Stimulated activated effector memory CD8-positive, alpha-beta T cell treated with anti-CD3 and anti-CD28 coated beads, Interleukin-12 subunit alpha, Interleukin-12 subunit beta, amount 100 ng/mL, for 72 hours (primary cell): ENCODE data around the gene D2HGDH.
A peak's percentile ranks its signal among the peaks of the same experiment; 100 is the strongest.
"Not testable (repeated sequence)": the region's sequence is repeated elsewhere in the genome, so short reads cannot be mapped to it uniquely, and the experiment has no call there.

ENCODE experiments used
- ATAC-seq: fragments of 150-1000 bp; cut with Tn5 transposase; 2 replicates; pipeline ENCODE4 v1.10.0; 2021
- DNase-seq, 2 donors: peaks; one replicate each; pipeline ENCODE4 v3.0.0; 2021 to 2022; ENCODE audit warnings: low spot score in 2 of 2
- H3K27ac Mint-ChIP-seq: one replicate; pipeline ENCODE4 v1.8.0; 2022; ENCODE audit warnings: mild to moderate bottlenecking, mixed read lengths
- H3K36me3 Mint-ChIP-seq: one replicate; pipeline ENCODE4 v1.8.0; 2022; ENCODE audit warnings: mild to moderate bottlenecking, mixed read lengths
- H3K4me1 Mint-ChIP-seq: one replicate; pipeline ENCODE4 v1.8.0; 2022; ENCODE audit warnings: mixed read lengths
- H3K4me3 Mint-ChIP-seq: one replicate; pipeline ENCODE4 v1.8.0; 2022; ENCODE audit warnings: mild to moderate bottlenecking, mixed read lengths
- H3K9me3 Mint-ChIP-seq: one replicate; pipeline ENCODE4 v1.8.0; 2022; ENCODE audit warnings: mixed read lengths

The D2HGDH gene

GRCh38 chr2:241736111-241736510, 1.7 kb downstream of the D2HGDH start:
- DNase-seq (no peak), ATAC-seq (no peak)
- Mint-ChIP-seq H3K36me3 (peaks cover 17% of the 10 kb centered on the region), H3K27ac (no peak overlapping the region), H3K4me1 (peaks cover 59% of the 10 kb centered on the region), H3K9me3 (no peaks in the 10 kb centered on the region), H3K4me3 (peak overlapping the region; percentile 73)

- Mint-ChIP-seq H3K9me3 (no peaks in the 10 kb centered on the region), H3K36me3 (peaks cover 17% of the 10 kb centered on the region), H3K27ac (peak overlapping the region; percentile 40), H3K4me1 (peaks cover 50% of the 10 kb centered on the region), H3K4me3 (no peak overlapping the region)
- no peak for DNase-seq
- no peak for ATAC-seq
These were observed 3.7 kb downstream of the D2HGDH start for GRCh38 chr2:241738040-241738686.

GRCh38 chr2:241739177-241739576, 4.7 kb downstream of the D2HGDH start:
- Mint-ChIP-seq H3K36me3 (peaks cover 20% of the 10 kb centered on the region), H3K4me3 (peak overlapping the region; percentile 69), H3K9me3 (no peaks in the 10 kb centered on the region), H3K27ac (peak overlapping the region; percentile 92), H3K4me1 (peaks cover 42% of the 10 kb centered on the region)
- DNase-seq, result no peak
- ATAC-seq, result no peak

GRCh38 chr2:241739651-241740050, 5.2 kb downstream of the D2HGDH start:
- peak overlapping the region; percentile 92 for H3K27ac Mint-ChIP-seq
- peak overlapping the region; percentile 69 for H3K4me3 Mint-ChIP-seq
- H3K4me1 Mint-ChIP-seq, result peaks cover 42% of the 10 kb centered on the region
- no peaks in the 10 kb centered on the region for H3K9me3 Mint-ChIP-seq
- DNase-seq, result peak in 1 of 2 donors; percentile 51
- peaks cover 25% of the 10 kb centered on the region for H3K36me3 Mint-ChIP-seq
- ATAC-seq, result peak; percentile 84

GRCh38 chr2:241741016-241741415, 6.6 kb downstream of the D2HGDH start:
- peaks cover 38% of the 10 kb centered on the region for H3K36me3 Mint-ChIP-seq
- H3K4me3 Mint-ChIP-seq, result peak overlapping the region; percentile 69
- no peaks in the 10 kb centered on the region for H3K9me3 Mint-ChIP-seq
- peaks cover 42% of the 10 kb centered on the region for H3K4me1 Mint-ChIP-seq
- peak overlapping the region; percentile 63 for H3K27ac Mint-ChIP-seq
- ATAC-seq, result peak; percentile 73
- DNase-seq, result peak in 1 of 2 donors; percentile 79

- Mint-ChIP-seq H3K36me3 (peaks cover 36% of the 10 kb centered on the region), H3K9me3 (no peaks in the 10 kb centered on the region), H3K27ac (peak overlapping the region; percentile 43), H3K4me1 (peaks cover 41% of the 10 kb centered on the region), H3K4me3 (no peak overlapping the region)
- ATAC-seq (no peak), DNase-seq (no peak)
These were observed 8.0 kb downstream of the D2HGDH start for GRCh38 chr2:241742320-241742939.

GRCh38 chr2:241743008-241743407, 8.6 kb downstream of the D2HGDH start:
- not testable (repeated sequence) for H3K4me3 Mint-ChIP-seq, DNase-seq, H3K9me3 Mint-ChIP-seq, ATAC-seq
- H3K4me1 Mint-ChIP-seq, result peaks cover 35% of the 10 kb centered on the region
- peaks cover 40% of the 10 kb centered on the region for H3K36me3 Mint-ChIP-seq
- peak overlapping the region; percentile 48 for H3K27ac Mint-ChIP-seq

- Mint-ChIP-seq H3K27ac (peak overlapping the region; percentile 48), H3K9me3 (no peaks in the 10 kb centered on the region), H3K4me3 (no peak overlapping the region), H3K36me3 (peaks cover 43% of the 10 kb centered on the region), H3K4me1 (peaks cover 32% of the 10 kb centered on the region)
- DNase-seq (no peak), ATAC-seq (no peak)
These were observed 9.2 kb downstream of the D2HGDH start for GRCh38 chr2:241743620-241744019.

- DNase-seq, result no peak
- peaks cover 31% of the 10 kb centered on the region for H3K4me1 Mint-ChIP-seq
- no peaks in the 10 kb centered on the region for H3K9me3 Mint-ChIP-seq
- peak overlapping the region; percentile 48 for H3K27ac Mint-ChIP-seq
- ATAC-seq, result no peak
- no peak overlapping the region for H3K4me3 Mint-ChIP-seq
- H3K36me3 Mint-ChIP-seq, result peaks cover 47% of the 10 kb centered on the region
These were observed 9.8 kb downstream of the D2HGDH start for GRCh38 chr2:241744028-241744754.

GRCh38 chr2:241745276-241745675, 10.8 kb downstream of the D2HGDH start:
- Mint-ChIP-seq H3K4me3 (no peak overlapping the region), H3K4me1 (peaks cover 25% of the 10 kb centered on the region), H3K27ac (no peak overlapping the region), H3K36me3 (peaks cover 41% of the 10 kb centered on the region), H3K9me3 (no peaks in the 10 kb centered on the region)
- DNase-seq (no peak), ATAC-seq (no peak)

- DNase-seq (no peak), ATAC-seq (no peak)
- H3K4me3 Mint-ChIP-seq, result no peak overlapping the region
- no peaks in the 10 kb centered on the region for H3K9me3 Mint-ChIP-seq
- peaks cover 44% of the 10 kb centered on the region for H3K36me3 Mint-ChIP-seq
- H3K4me1 Mint-ChIP-seq, result peaks cover 19% of the 10 kb centered on the region
- peak overlapping the region; percentile 12 for H3K27ac Mint-ChIP-seq
These were observed 11.7 kb downstream of the D2HGDH start for GRCh38 chr2:241746084-241746483.

GRCh38 chr2:241748468-241749256, 14.2 kb downstream of the D2HGDH start:
- H3K36me3 Mint-ChIP-seq, result peaks cover 48% of the 10 kb centered on the region
- DNase-seq, result no peak

GRCh38 chr2:241750076-241750840, 15.8 kb downstream of the D2HGDH start:
- Mint-ChIP-seq H3K4me1 (peaks cover 10% of the 10 kb centered on the region), H3K9me3 (no peaks in the 10 kb centered on the region), H3K4me3 (no peak overlapping the region), H3K36me3 (peaks cover 44% of the 10 kb centered on the region), H3K27ac (no peak overlapping the region)
- no peak for DNase-seq
- ATAC-seq, result no peak

More at GRCh38 chr2:241748468-241749256, 14.2 kb downstream of the D2HGDH start:
- Mint-ChIP-seq H3K4me3 (no peak overlapping the region), H3K4me1 (peaks cover 10% of the 10 kb centered on the region), H3K27ac (no peak overlapping the region), H3K9me3 (no peaks in the 10 kb centered on the region)
- no peak for ATAC-seq

- H3K36me3 Mint-ChIP-seq, result peaks cover 35% of the 10 kb centered on the region
- H3K4me1 Mint-ChIP-seq, result peaks cover 10% of the 10 kb centered on the region
- H3K9me3 Mint-ChIP-seq, result no peaks in the 10 kb centered on the region
These were observed 16.7 kb downstream of the D2HGDH start for GRCh38 chr2:241751152-241751551.

More at GRCh38 chr2:241751152-241751551, 16.7 kb downstream of the D2HGDH start:
- H3K4me3 Mint-ChIP-seq, result no peak overlapping the region
- DNase-seq, result no peak
- ATAC-seq, result no peak
- peak overlapping the region; percentile 23 for H3K27ac Mint-ChIP-seq
